DLD1 (cell line): ENCODE measurements around the gene OR1B1.
"Not testable (repeated sequence)": the region's sequence is repeated elsewhere in the genome, so short reads cannot be mapped to it uniquely, and the experiment has no call there.

ENCODE experiments used
- in situ Hi-C: cut with HindIII; loops from 2 replicates; pipeline ENCODE4 v1.10.0; 2017; ENCODE audit warnings: low sequenced_read_pairs

The OR1B1 gene

DNA sequence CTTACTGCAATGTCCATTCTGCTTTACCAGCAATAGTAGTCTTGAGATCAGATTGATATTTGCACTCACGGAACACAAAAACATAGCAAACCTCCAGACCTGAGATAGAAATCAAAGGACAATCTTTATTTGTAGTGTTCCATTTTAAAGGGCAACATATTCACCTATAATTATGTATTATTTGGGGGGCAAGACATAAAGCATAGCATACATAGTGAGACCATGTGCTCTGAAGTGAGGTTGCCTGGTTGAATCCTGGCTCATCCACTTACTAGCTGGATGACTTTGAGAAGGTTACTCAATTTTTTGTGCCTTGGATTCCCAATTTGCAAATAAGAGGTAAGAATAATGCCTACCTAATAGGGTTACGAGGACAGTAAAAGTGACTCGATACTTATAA, at the start of gene OR1B1:
Gene OR1B1 (minus strand): TSS at position 101 of the 400 bp plus-strand sequence.
- in situ Hi-C loops = no loop called here

- in situ Hi-C loops = no loop called here
Observed at GRCh38 chr9:122695696-122696095, 38.3 kb upstream of the OR1B1 start.

DNA sequence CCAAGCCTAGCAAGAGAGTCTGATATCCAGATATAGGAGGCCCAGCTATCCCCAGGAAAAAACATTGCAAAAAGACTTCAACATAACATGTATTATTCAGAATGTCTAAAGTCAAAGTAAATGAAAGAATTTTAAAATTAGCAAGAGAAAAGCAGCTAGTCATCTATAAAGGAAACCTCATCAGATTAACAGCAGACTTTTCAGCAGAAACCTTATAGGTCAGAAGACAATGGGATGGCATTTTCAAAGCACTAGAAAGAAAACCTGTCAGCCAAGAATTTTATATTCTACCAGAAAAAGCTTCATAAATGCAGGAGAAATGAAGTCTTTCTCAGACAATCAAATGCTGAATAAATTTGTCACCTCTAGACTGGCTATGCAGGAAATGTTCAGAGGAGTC, 27.4 kb upstream of the OR1B1 start:
- in situ Hi-C loops = no loop called here

- in situ Hi-C loops = no loop called here
Observed at GRCh38 chr9:122672481-122672880, 15.1 kb upstream of the OR1B1 start.

- in situ Hi-C loops = no loop called here
Observed at GRCh38 chr9:122661416-122661815, 4.0 kb upstream of the OR1B1 start, which contains the start of gene OR1L1. Gene OR1L1 (plus strand): TSS chr9:122661716. CDS start chr9:122661716, 0 bp downstream.

- in situ Hi-C loops = no loop called here
Observed at GRCh38 chr9:122656378-122656777, 1.0 kb downstream of the OR1B1 start.

DNA sequence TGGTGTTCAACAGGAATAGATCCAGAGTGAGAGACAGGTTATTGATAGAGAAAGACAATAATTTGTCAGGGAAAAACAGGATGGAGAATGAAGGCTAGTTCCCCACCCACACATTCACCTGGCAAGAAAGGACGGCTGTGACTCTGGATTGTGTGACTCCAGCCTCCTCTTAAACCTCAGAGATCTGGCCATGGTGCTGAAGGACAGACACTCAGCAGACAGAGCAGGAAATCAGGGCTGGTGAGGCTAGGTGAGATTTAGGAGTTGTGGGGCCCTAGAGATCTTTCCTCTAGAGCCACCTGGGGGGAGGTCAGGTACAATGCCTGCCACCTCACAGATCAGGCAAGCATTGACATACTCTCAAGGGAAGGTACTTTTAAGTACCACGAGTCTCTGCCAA, 15.2 kb downstream of the OR1B1 start:
- in situ Hi-C loops = no loop called here

GRCh38 chr9:122619996-122620395, 37.4 kb downstream of the OR1B1 start:
- in situ Hi-C loops = no loop called here

DNA sequence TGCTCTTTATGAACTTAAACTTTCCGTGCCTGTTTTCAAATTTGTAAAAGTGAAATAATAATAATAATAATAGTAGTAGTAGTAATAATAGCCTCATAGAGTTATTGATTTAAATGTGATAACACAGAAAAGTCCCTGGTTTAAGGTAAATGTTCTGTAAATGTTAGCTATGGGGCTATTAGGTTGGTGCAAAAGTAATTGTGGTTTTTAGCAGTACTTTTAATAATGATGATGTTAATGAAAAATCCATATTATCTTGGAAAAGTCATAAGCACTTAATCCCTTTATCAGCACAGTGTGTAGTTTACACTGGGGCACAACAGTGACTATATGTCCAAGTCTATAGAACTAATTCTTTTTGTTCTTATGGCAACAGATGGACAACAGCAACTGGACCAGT, 43.1 kb downstream of the OR1B1 start, which contains the start of gene OR1Q1:
Gene OR1Q1 (plus strand): TSS at position 377 of the 400 bp plus-strand sequence. CDS start 0 bp downstream, at position 377.
- in situ Hi-C loops = no loop called here

DNA sequence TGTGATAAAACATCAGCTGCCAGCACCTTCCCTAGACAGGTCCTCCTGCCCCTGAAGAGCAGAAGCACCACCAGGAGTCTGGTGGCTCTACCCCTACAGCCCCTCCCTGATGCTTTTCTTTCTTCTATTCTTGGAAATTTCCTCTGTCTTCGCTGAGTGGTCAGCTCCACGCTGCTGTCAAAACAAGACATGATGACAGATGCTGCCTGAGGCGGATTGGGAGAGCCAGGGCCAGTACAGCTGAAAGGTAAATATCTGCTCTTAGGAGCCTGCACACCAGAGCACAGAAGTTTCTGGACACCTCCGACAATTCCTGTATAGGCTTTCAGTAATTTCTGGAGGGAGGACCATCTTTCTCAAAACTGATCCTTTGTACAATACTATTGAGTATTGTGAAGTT, 47.6 kb downstream of the OR1B1 start:
- in situ Hi-C loops = no loop called here

- in situ Hi-C loops = no loop called here
Observed at GRCh38 chr9:122606587-122606986, 50.8 kb downstream of the OR1B1 start.

GRCh38 chr9:122605691-122606090, 51.7 kb downstream of the OR1B1 start:
- in situ Hi-C loops = no loop called here

- in situ Hi-C loops = not testable (repeated sequence)
Observed at GRCh38 chr9:122583284-122583683, 74.1 kb downstream of the OR1B1 start, which contains the start of gene OR1L8. Gene OR1L8 (minus strand): TSS chr9:122583384. CDS start chr9:122568477, 14,907 bp downstream.

GRCh38 chr9:122580360-122580759, 77.1 kb downstream of the OR1B1 start:
- in situ Hi-C loops = no loop called here

GRCh38 chr9:122579874-122580273, 77.6 kb downstream of the OR1B1 start:
- in situ Hi-C loops = no loop called here
